GM13977 (cell line): ENCODE data around the gene SCUBE2.
A peak's percentile ranks its signal among the peaks of the same experiment; 100 is the strongest.

ENCODE experiments used
- DNase-seq: peaks from one replicate; pipeline ENCODE4 v3.0.0; 2012; ENCODE audit warnings: low spot score
- in situ Hi-C: fragments of 300-500 bp; cut with MboI; formaldehyde crosslinking; loops from one replicate; pipeline ENCODE4 v1.12.0; 2022; ENCODE audit warnings: low sequenced_read_pairs, low pct_unique_long_range_greater_than_20kb, mixed read lengths, inconsistent platforms; ENCODE audit not compliant: unreplicated experiment
- TF ChIP-seq, protein P1 (sequence below): IDR thresholded peaks from 2 replicates; pipeline ENCODE4 v1.5.1; 2012; ENCODE audit warnings: mild to moderate bottlenecking, control low read depth; ENCODE audit not compliant: insufficient read depth; ENCODE audit errors: extremely low read depth, missing control alignments

SCUBE2 gene

GRCh38 chr11:9091044-9091922, at the start of gene SCUBE2:
TSS of gene SCUBE2 (minus strand) at chr11:9091599. CDS start at chr11:9091528, 71 bp downstream.
- in situ Hi-C loops, result no loop called here
- DNase-seq, result peak; percentile 67
- TF ChIP-seq, protein P1, sequence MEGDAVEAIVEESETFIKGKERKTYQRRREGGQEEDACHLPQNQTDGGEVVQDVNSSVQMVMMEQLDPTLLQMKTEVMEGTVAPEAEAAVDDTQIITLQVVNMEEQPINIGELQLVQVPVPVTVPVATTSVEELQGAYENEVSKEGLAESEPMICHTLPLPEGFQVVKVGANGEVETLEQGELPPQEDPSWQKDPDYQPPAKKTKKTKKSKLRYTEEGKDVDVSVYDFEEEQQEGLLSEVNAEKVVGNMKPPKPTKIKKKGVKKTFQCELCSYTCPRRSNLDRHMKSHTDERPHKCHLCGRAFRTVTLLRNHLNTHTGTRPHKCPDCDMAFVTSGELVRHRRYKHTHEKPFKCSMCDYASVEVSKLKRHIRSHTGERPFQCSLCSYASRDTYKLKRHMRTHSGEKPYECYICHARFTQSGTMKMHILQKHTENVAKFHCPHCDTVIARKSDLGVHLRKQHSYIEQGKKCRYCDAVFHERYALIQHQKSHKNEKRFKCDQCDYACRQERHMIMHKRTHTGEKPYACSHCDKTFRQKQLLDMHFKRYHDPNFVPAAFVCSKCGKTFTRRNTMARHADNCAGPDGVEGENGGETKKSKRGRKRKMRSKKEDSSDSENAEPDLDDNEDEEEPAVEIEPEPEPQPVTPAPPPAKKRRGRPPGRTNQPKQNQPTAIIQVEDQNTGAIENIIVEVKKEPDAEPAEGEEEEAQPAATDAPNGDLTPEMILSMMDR, result no peak

DNA sequence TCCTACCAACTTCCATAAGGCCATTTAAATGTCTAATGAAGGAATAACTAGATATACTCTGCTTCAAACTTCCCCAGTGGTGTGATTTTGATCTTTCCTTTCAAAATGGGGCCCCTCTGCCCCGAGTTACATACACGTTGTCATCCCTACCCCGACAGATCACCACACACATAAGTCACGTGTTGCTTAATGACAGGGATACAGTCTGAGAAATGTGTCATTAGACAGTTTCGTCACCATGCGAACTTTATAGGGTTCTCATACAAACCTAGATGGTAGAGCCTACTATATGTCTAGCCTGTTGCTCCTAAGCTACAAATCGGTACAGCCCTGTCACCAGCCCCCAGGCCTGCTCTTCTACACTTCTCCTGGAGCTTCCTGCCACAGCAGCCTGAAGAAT, 49.8 kb upstream of the SCUBE2 start:
- DNase-seq, result no peak
- TF ChIP-seq, protein P1, result no peak
- in situ Hi-C loops, result no loop called here

- TF ChIP-seq, protein P1, result no peak
- DNase-seq, result no peak
- in situ Hi-C loops, result loop anchor here (10.0 kb wide), 1 partner anchor 125 kb away; no protein-coding TSS in a partner anchor
Measured at GRCh38 chr11:9139628-9140357, 48.4 kb upstream of the SCUBE2 start.

DNA sequence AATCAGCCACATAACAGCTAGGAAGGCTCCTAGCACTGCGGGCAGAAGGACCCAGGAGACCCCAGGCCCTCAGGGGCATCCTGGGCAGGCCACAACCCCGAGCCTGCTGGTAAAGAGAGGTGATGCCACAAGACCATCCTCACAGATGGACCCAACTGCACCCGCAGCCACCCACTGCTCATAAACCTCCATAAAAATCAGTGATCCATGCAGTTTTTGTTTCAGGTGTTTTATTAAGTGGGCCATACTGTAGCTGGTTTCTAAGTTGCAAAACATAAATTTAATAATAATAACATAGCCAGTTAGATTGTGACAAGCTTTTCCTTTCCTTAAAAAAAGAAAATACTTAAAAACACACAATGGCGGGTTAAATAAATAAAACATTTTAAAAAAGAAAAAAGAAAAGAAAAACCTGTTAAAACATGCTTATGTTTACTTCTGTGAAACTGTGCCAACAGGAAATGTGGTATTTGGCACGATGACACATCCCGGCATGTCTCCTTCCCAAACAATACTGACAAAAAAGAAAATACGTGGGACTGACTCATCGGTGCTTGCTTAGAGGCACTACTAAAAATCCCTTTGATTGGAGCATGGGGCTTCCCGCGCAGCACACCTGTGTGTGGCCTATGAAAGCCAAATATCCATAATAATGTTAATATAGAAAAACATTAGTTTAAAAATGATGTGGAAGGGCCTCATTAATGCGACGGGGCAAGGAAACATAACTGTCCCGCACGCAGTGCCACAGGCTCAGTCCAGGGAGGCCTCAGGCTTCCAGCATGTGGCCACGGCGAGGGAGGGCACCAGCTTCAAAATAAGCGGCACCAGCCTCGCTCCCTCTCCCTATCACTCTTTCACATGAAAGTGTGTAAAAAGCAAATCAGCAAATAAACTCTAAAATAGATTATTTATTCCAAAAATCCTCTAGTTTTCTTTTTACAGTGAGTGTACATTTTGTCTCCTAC, 47.5 kb upstream of the SCUBE2 start:
- TF ChIP-seq, protein P1, result no peak
- DNase-seq, result no peak
- in situ Hi-C loops, result loop anchor here (10.0 kb wide), 1 partner anchor 124 kb away; no protein-coding TSS in a partner anchor

DNA sequence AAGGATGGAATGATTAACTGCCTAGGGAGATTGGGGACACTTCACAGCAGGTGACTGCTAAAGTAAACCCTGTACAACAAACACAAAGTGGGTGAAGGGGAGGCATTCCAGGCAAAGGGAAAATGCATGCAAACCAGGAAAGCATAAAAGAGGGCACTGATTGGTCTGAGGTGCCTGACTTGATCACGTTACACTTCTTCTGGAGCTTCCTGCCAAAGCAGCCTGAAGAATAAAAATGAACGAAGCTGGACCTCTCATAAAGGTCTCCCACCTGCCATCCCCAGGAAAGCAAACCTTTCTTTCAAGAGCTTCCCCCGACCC, 46.7 kb upstream of the SCUBE2 start:
- TF ChIP-seq, protein P1, result no peak
- in situ Hi-C loops, result loop anchor here (10.0 kb wide), 1 partner anchor 123 kb away; no protein-coding TSS in a partner anchor
- DNase-seq, result no peak
